Body of pancreas (tissue), 4 donors: ENCODE measurements around the gene MYL3.

ENCODE experiments used
- CTCF ChIP-seq, 7 experiments: fragments of 450-650 bp in 4 of 7; fragments of 200-600 bp in 3 of 7; sonication (generic) in 3 of 7; IDR thresholded peaks; one replicate each; pipeline ENCODE4 v1.5.1; 2016 to 2019; ENCODE audit warnings: antibody characterized with exemption in 7 of 7
- POLR2A ChIP-seq, 3 donors: fragments of 450-650 bp; IDR thresholded peaks; one replicate each; pipeline ENCODE4 v1.6.1; 2016; ENCODE audit warnings: antibody characterized with exemption in 3 of 3, mild to moderate bottlenecking in 2 of 3

GRCh38 chr3:46873521-46873920 is 10.3 kb upstream of the MYL3 start:
- TF ChIP-seq CTCF (IDR thresholded peaks at IDR 0.05): no peak
- TF ChIP-seq POLR2A (IDR thresholded peaks at IDR 0.05): no peak
